Parathyroid adenoma (tissue), 2 donors: ENCODE measurements around the gene CD300A.
"Not testable (repeated sequence)": the region's sequence is repeated elsewhere in the genome, so short reads cannot be mapped to it uniquely, and the experiment has no call there.

Source experiments
- H2AFZ ChIP-seq: fragments of 300-600 bp; sonication (generic); one replicate; pipeline ENCODE4 v1.7.0; 2017; ENCODE audit warnings: antibody characterized with exemption, mild to moderate bottlenecking
- H3K27ac ChIP-seq: fragments of 300-600 bp; sonication (generic); one replicate; pipeline ENCODE4 v1.7.0; 2017
- H3K27me3 ChIP-seq: fragments of 300-600 bp; sonication (generic); one replicate; pipeline ENCODE4 v1.7.0; 2017; ENCODE audit warnings: low read length; ENCODE audit not compliant: control insufficient read depth, insufficient read depth
- H3K36me3 ChIP-seq: fragments of 300-600 bp; sonication (generic); one replicate; pipeline ENCODE4 v1.7.0; 2017; ENCODE audit warnings: low read length; ENCODE audit not compliant: control insufficient read depth, insufficient read depth
- H3K4me1 ChIP-seq: fragments of 300-600 bp; sonication (generic); one replicate; pipeline ENCODE4 v1.7.0; 2017; ENCODE audit warnings: control low read depth
- H3K4me2 ChIP-seq: fragments of 300-600 bp; sonication (generic); one replicate; pipeline ENCODE4 v1.7.0; 2017; ENCODE audit warnings: low read length
- H3K4me3 ChIP-seq: fragments of 300-600 bp; sonication (generic); one replicate; pipeline ENCODE4 v1.7.0; 2017; ENCODE audit warnings: low read depth, low read length
- H3K79me2 ChIP-seq: fragments of 300-600 bp; sonication (generic); one replicate; pipeline ENCODE4 v1.7.0; 2017; ENCODE audit warnings: control low read depth
- H3K9ac ChIP-seq: fragments of 300-600 bp; sonication (generic); one replicate; pipeline ENCODE4 v1.7.0; 2017; ENCODE audit warnings: mild to moderate bottlenecking
- H3K9me3 ChIP-seq: fragments of 300-600 bp; sonication (generic); one replicate; pipeline ENCODE4 v1.7.0; 2017; ENCODE audit warnings: low read length; ENCODE audit not compliant: control insufficient read depth
- CTCF ChIP-seq: fragments of 300-600 bp; sonication (generic); IDR thresholded peaks from one replicate; pipeline ENCODE4 v1.7.0; 2017; ENCODE audit warnings: antibody characterized with exemption, mild to moderate bottlenecking
- donor health status: primary hyperparathyroidism.

Gene CD300A

GRCh38 chr17:74515941-74516340 is 49.5 kb downstream of the CD300A start:
- Histone ChIP-seq H3K79me2 (no peaks in the 10 kb centered on the region), H3K9me3 (no peaks in the 10 kb centered on the region), H3K4me2 (no peak overlapping the region), H3K4me3 (no peak overlapping the region), H2AFZ (no peak overlapping the region), H3K9ac (no peak overlapping the region), H3K27ac (no peak overlapping the region), H3K4me1 (no peaks in the 10 kb centered on the region), H3K27me3 (no peaks in the 10 kb centered on the region), H3K36me3 (no peaks in the 10 kb centered on the region)
- no peak for TF ChIP-seq CTCF

- no peak overlapping the region for H3K9ac ChIP-seq
- H3K36me3 ChIP-seq, result no peaks in the 10 kb centered on the region
- H3K27ac ChIP-seq, result no peak overlapping the region
- H2AFZ ChIP-seq, result no peak overlapping the region
- H3K9me3 ChIP-seq, result no peaks in the 10 kb centered on the region
- no peaks in the 10 kb centered on the region for H3K79me2 ChIP-seq
- no peak for TF ChIP-seq CTCF
- no peak overlapping the region for H3K4me2 ChIP-seq
- no peak overlapping the region for H3K4me3 ChIP-seq
- H3K4me1 ChIP-seq, result no peaks in the 10 kb centered on the region
- no peaks in the 10 kb centered on the region for H3K27me3 ChIP-seq
These were observed 50.3 kb downstream of the CD300A start for GRCh38 chr17:74516561-74517328.

GRCh38 chr17:74518413-74518981 is 52.1 kb downstream of the CD300A start:
- H3K4me1 ChIP-seq, H3K79me2 ChIP-seq, H3K9me3 ChIP-seq, H3K4me3 ChIP-seq, H3K4me2 ChIP-seq, H3K36me3 ChIP-seq, H3K27ac ChIP-seq, H2AFZ ChIP-seq, H3K27me3 ChIP-seq, H3K9ac ChIP-seq: not testable (repeated sequence)

GRCh38 chr17:74520016-74520434 is 53.6 kb downstream of the CD300A start:
- H3K9me3 ChIP-seq, result no peaks in the 10 kb centered on the region
- H3K27ac ChIP-seq, result no peak overlapping the region
- no peaks in the 10 kb centered on the region for H3K4me1 ChIP-seq
- no peaks in the 10 kb centered on the region for H3K27me3 ChIP-seq
- no peak overlapping the region for H3K9ac ChIP-seq
- H3K4me2 ChIP-seq, result no peak overlapping the region
- no peaks in the 10 kb centered on the region for H3K79me2 ChIP-seq
- no peaks in the 10 kb centered on the region for H3K36me3 ChIP-seq
- no peak overlapping the region for H2AFZ ChIP-seq
- TF ChIP-seq CTCF, result no peak
- H3K4me3 ChIP-seq, result no peak overlapping the region

GRCh38 chr17:74520790-74521480 is 54.5 kb downstream of the CD300A start:
- H3K4me3 ChIP-seq, result no peak overlapping the region
- no peak overlapping the region for H3K4me2 ChIP-seq
- H3K79me2 ChIP-seq, result no peaks in the 10 kb centered on the region
- H3K4me1 ChIP-seq, result no peaks in the 10 kb centered on the region
- H3K36me3 ChIP-seq, result no peaks in the 10 kb centered on the region
- H3K27me3 ChIP-seq, result no peaks in the 10 kb centered on the region
- H2AFZ ChIP-seq, result no peak overlapping the region
- TF ChIP-seq CTCF, result no peak
- H3K9ac ChIP-seq, result no peak overlapping the region
- H3K9me3 ChIP-seq, result no peaks in the 10 kb centered on the region
- H3K27ac ChIP-seq, result no peak overlapping the region
